GM19240 (cell line): ENCODE measurements around the gene CD180.
"Not testable (repeated sequence)": the region's sequence is repeated elsewhere in the genome, so short reads cannot be mapped to it uniquely, and the experiment has no call there.

Experiments
- DNase-seq: peaks from one replicate; pipeline ENCODE4 v3.0.0; 2011; ENCODE audit warnings: low spot score; ENCODE audit not compliant: insufficient read length

The CD180 gene

GRCh38 chr5:67189931-67190330 is 6.7 kb downstream of the CD180 start:
- DNase-seq = no peak

GRCh38 chr5:67189079-67189354 is 7.6 kb downstream of the CD180 start:
- no peak for DNase-seq

GRCh38 chr5:67188274-67189078 is 8.1 kb downstream of the CD180 start:
- DNase-seq = no peak

- no peak for DNase-seq
These were observed 9.4 kb downstream of the CD180 start for GRCh38 chr5:67187006-67187715.

- DNase-seq = no peak
These were observed 12.7 kb downstream of the CD180 start for GRCh38 chr5:67183859-67184258.

- DNase-seq = no peak
These were observed 14.3 kb downstream of the CD180 start for GRCh38 chr5:67182301-67182790.

- no peak for DNase-seq
These were observed 14.9 kb downstream of the CD180 start for GRCh38 chr5:67181648-67182221.

- no peak for DNase-seq
These were observed 16.8 kb downstream of the CD180 start for GRCh38 chr5:67179697-67180361.

- DNase-seq = no peak
These were observed 17.6 kb downstream of the CD180 start for GRCh38 chr5:67178966-67179365.

GRCh38 chr5:67178085-67178484 is 18.5 kb downstream of the CD180 start:
- no peak for DNase-seq

GRCh38 chr5:67176936-67177335 is 19.7 kb downstream of the CD180 start:
- no peak for DNase-seq

- no peak for DNase-seq
These were observed 22.6 kb downstream of the CD180 start for GRCh38 chr5:67173959-67174358.

- DNase-seq = not testable (repeated sequence)
These were observed 23.2 kb downstream of the CD180 start for GRCh38 chr5:67173351-67173750.

GRCh38 chr5:67170767-67171166 is 25.8 kb downstream of the CD180 start:
- no peak for DNase-seq

- DNase-seq = no peak
These were observed 28.5 kb downstream of the CD180 start for GRCh38 chr5:67168069-67168468.

GRCh38 chr5:67166460-67167285 is 29.9 kb downstream of the CD180 start:
- DNase-seq = no peak

GRCh38 chr5:67165526-67166459 is 30.8 kb downstream of the CD180 start:
- peak; percentile 70 for DNase-seq

GRCh38 chr5:67164856-67165525 is 31.6 kb downstream of the CD180 start:
- no peak for DNase-seq

GRCh38 chr5:67163863-67164595 is 32.6 kb downstream of the CD180 start:
- no peak for DNase-seq
